Measurements from ENCODE around the gene CTIF.

The CTIF gene

GRCh38 chr18:48725562-48725961 is 186.7 kb downstream of the CTIF start:
- Histone ChIP-seq H3K9ac (ENCODE audit: low read depth, low read length) (no peak overlapping the region), H3K36me3 (ENCODE audit: control insufficient read depth, insufficient read depth, low read length) (no peaks in the 10 kb centered on the region), H3K27ac (ENCODE audit: low read depth, low read length) (no peak overlapping the region)

GRCh38 chr18:48727681-48728080 is 188.8 kb downstream of the CTIF start:
- Histone ChIP-seq H3K4me1 (ENCODE audit: control insufficient read depth, insufficient read depth, low read length) (no peaks in the 10 kb centered on the region), H3K4me3 (ENCODE audit: low read depth, low read length) (no peak overlapping the region), H3K9ac (ENCODE audit: low read depth, low read length) (no peak overlapping the region), H3K9me3 (ENCODE audit: control insufficient read depth, insufficient read depth, low read length) (no peaks in the 10 kb centered on the region), H3K27me3 (ENCODE audit: control insufficient read depth, insufficient read depth, low read length) (no peaks in the 10 kb centered on the region), H3K27ac (ENCODE audit: low read depth, low read length) (no peak overlapping the region), H3K36me3 (ENCODE audit: control insufficient read depth, insufficient read depth, low read length) (no peaks in the 10 kb centered on the region)

More at GRCh38 chr18:48725562-48725961, 186.7 kb downstream of the CTIF start:
- H3K4me1 ChIP-seq (ENCODE audit: control insufficient read depth, insufficient read depth, low read length), result no peaks in the 10 kb centered on the region
- H3K4me3 ChIP-seq (ENCODE audit: low read depth, low read length), result no peak overlapping the region
- H3K9me3 ChIP-seq (ENCODE audit: control insufficient read depth, insufficient read depth, low read length), result no peaks in the 10 kb centered on the region
- no peaks in the 10 kb centered on the region for H3K27me3 ChIP-seq (ENCODE audit: control insufficient read depth, insufficient read depth, low read length)

- H3K4me3 ChIP-seq (ENCODE audit: low read depth, low read length), result no peak overlapping the region
- no peaks in the 10 kb centered on the region for H3K4me1 ChIP-seq (ENCODE audit: control insufficient read depth, insufficient read depth, low read length)
- no peaks in the 10 kb centered on the region for H3K36me3 ChIP-seq (ENCODE audit: control insufficient read depth, insufficient read depth, low read length)
- no peak overlapping the region for H3K27ac ChIP-seq (ENCODE audit: low read depth, low read length)
- H3K27me3 ChIP-seq (ENCODE audit: control insufficient read depth, insufficient read depth, low read length), result no peaks in the 10 kb centered on the region
- H3K9me3 ChIP-seq (ENCODE audit: control insufficient read depth, insufficient read depth, low read length), result no peaks in the 10 kb centered on the region
- no peak overlapping the region for H3K9ac ChIP-seq (ENCODE audit: low read depth, low read length)
Measured at GRCh38 chr18:48728204-48728833, 189.5 kb downstream of the CTIF start.

GRCh38 chr18:48729404-48729803 is 190.6 kb downstream of the CTIF start:
- no peak overlapping the region for H3K9ac ChIP-seq (ENCODE audit: low read depth, low read length)
- no peak overlapping the region for H3K4me3 ChIP-seq (ENCODE audit: low read depth, low read length)
- no peak overlapping the region for H3K27ac ChIP-seq (ENCODE audit: low read depth, low read length)
- no peaks in the 10 kb centered on the region for H3K27me3 ChIP-seq (ENCODE audit: control insufficient read depth, insufficient read depth, low read length)
- H3K36me3 ChIP-seq (ENCODE audit: control insufficient read depth, insufficient read depth, low read length), result no peaks in the 10 kb centered on the region
- H3K4me1 ChIP-seq (ENCODE audit: control insufficient read depth, insufficient read depth, low read length), result peaks cover 6% of the 10 kb centered on the region; the same call in 1 of the 2 replicates
- H3K9me3 ChIP-seq (ENCODE audit: control insufficient read depth, insufficient read depth, low read length), result no peaks in the 10 kb centered on the region

- peaks cover 10% of the 10 kb centered on the region; the same call in 1 of the 2 replicates for H3K4me1 ChIP-seq (ENCODE audit: control insufficient read depth, insufficient read depth, low read length)
- no peaks in the 10 kb centered on the region for H3K9me3 ChIP-seq (ENCODE audit: control insufficient read depth, insufficient read depth, low read length)
- H3K9ac ChIP-seq (ENCODE audit: low read depth, low read length), result no peak overlapping the region
- H3K4me3 ChIP-seq (ENCODE audit: low read depth, low read length), result no peak overlapping the region
- H3K27ac ChIP-seq (ENCODE audit: low read depth, low read length), result no peak overlapping the region
- no peaks in the 10 kb centered on the region for H3K27me3 ChIP-seq (ENCODE audit: control insufficient read depth, insufficient read depth, low read length)
- H3K36me3 ChIP-seq (ENCODE audit: control insufficient read depth, insufficient read depth, low read length), result no peaks in the 10 kb centered on the region
Measured at GRCh38 chr18:48730010-48730409, 191.2 kb downstream of the CTIF start.

GRCh38 chr18:48732767-48733424 is 194.1 kb downstream of the CTIF start:
- Histone ChIP-seq H3K9ac (ENCODE audit: low read depth, low read length) (no peak overlapping the region), H3K4me1 (ENCODE audit: control insufficient read depth, insufficient read depth, low read length) (peaks cover 10% of the 10 kb centered on the region; the same call in 1 of the 2 replicates), H3K36me3 (ENCODE audit: control insufficient read depth, insufficient read depth, low read length) (no peaks in the 10 kb centered on the region), H3K4me3 (ENCODE audit: low read depth, low read length) (no peak overlapping the region), H3K27me3 (ENCODE audit: control insufficient read depth, insufficient read depth, low read length) (no peaks in the 10 kb centered on the region), H3K9me3 (ENCODE audit: control insufficient read depth, insufficient read depth, low read length) (no peaks in the 10 kb centered on the region), H3K27ac (ENCODE audit: low read depth, low read length) (no peak overlapping the region)

GRCh38 chr18:48733643-48734253 is 194.9 kb downstream of the CTIF start:
- H3K9ac ChIP-seq (ENCODE audit: low read depth, low read length), result no peak overlapping the region
- H3K9me3 ChIP-seq (ENCODE audit: control insufficient read depth, insufficient read depth, low read length), result no peaks in the 10 kb centered on the region
- H3K36me3 ChIP-seq (ENCODE audit: control insufficient read depth, insufficient read depth, low read length), result no peaks in the 10 kb centered on the region
- H3K27me3 ChIP-seq (ENCODE audit: control insufficient read depth, insufficient read depth, low read length), result no peaks in the 10 kb centered on the region
- peaks cover 10% of the 10 kb centered on the region; the same call in 1 of the 2 replicates for H3K4me1 ChIP-seq (ENCODE audit: control insufficient read depth, insufficient read depth, low read length)
- no peak overlapping the region for H3K4me3 ChIP-seq (ENCODE audit: low read depth, low read length)
- H3K27ac ChIP-seq (ENCODE audit: low read depth, low read length), result no peak overlapping the region

- peaks cover 10% of the 10 kb centered on the region; the same call in 1 of the 2 replicates for H3K4me1 ChIP-seq (ENCODE audit: control insufficient read depth, insufficient read depth, low read length)
- no peak overlapping the region for H3K27ac ChIP-seq (ENCODE audit: low read depth, low read length)
- no peaks in the 10 kb centered on the region for H3K9me3 ChIP-seq (ENCODE audit: control insufficient read depth, insufficient read depth, low read length)
- no peak overlapping the region for H3K4me3 ChIP-seq (ENCODE audit: low read depth, low read length)
- no peaks in the 10 kb centered on the region for H3K36me3 ChIP-seq (ENCODE audit: control insufficient read depth, insufficient read depth, low read length)
- H3K9ac ChIP-seq (ENCODE audit: low read depth, low read length), result no peak overlapping the region
- H3K27me3 ChIP-seq (ENCODE audit: control insufficient read depth, insufficient read depth, low read length), result no peaks in the 10 kb centered on the region
Measured at GRCh38 chr18:48734460-48734859, 195.6 kb downstream of the CTIF start.

- H3K27me3 ChIP-seq (ENCODE audit: control insufficient read depth, insufficient read depth, low read length), result no peaks in the 10 kb centered on the region
- no peak overlapping the region for H3K27ac ChIP-seq (ENCODE audit: low read depth, low read length)
- no peaks in the 10 kb centered on the region for H3K9me3 ChIP-seq (ENCODE audit: control insufficient read depth, insufficient read depth, low read length)
- no peak overlapping the region for H3K9ac ChIP-seq (ENCODE audit: low read depth, low read length)
- no peak overlapping the region for H3K4me3 ChIP-seq (ENCODE audit: low read depth, low read length)
- no peaks in the 10 kb centered on the region for H3K36me3 ChIP-seq (ENCODE audit: control insufficient read depth, insufficient read depth, low read length)
- H3K4me1 ChIP-seq (ENCODE audit: control insufficient read depth, insufficient read depth, low read length), result peaks cover 10% of the 10 kb centered on the region; the same call in 1 of the 2 replicates
Measured at GRCh38 chr18:48735080-48735676, 196.3 kb downstream of the CTIF start.

- Histone ChIP-seq H3K4me1 (ENCODE audit: control insufficient read depth, insufficient read depth, low read length) (peaks cover 10% of the 10 kb centered on the region; the same call in 1 of the 2 replicates), H3K9me3 (ENCODE audit: control insufficient read depth, insufficient read depth, low read length) (no peaks in the 10 kb centered on the region), H3K27me3 (ENCODE audit: control insufficient read depth, insufficient read depth, low read length) (no peaks in the 10 kb centered on the region), H3K27ac (ENCODE audit: low read depth, low read length) (no peak overlapping the region), H3K36me3 (ENCODE audit: control insufficient read depth, insufficient read depth, low read length) (no peaks in the 10 kb centered on the region), H3K4me3 (ENCODE audit: low read depth, low read length) (no peak overlapping the region), H3K9ac (ENCODE audit: low read depth, low read length) (no peak overlapping the region)
Measured at GRCh38 chr18:48735681-48736255, 196.9 kb downstream of the CTIF start.
